ENCODE data around the gene PM20D2.

GRCh38 chr6:89173634-89174033 is 27.8 kb downstream of the PM20D2 start:
- TF ChIP-seq CTCF (IDR thresholded peaks at IDR 0.05), result no peak
- no peak for TF ChIP-seq POLR2A (IDR thresholded peaks at IDR 0.05)
